ENCODE data around the gene CNOT2. TPM values are rescaled to one million over a fixed set of nuclear protein-coding genes. Genes with fewer than 3 reads are reported as not detected.
A peak's percentile ranks its signal among the peaks of the same experiment; 100 is the strongest.

The CNOT2 gene
- total RNA-seq, 1 donor from 2014 or later = 67.2 TPM

DNA sequence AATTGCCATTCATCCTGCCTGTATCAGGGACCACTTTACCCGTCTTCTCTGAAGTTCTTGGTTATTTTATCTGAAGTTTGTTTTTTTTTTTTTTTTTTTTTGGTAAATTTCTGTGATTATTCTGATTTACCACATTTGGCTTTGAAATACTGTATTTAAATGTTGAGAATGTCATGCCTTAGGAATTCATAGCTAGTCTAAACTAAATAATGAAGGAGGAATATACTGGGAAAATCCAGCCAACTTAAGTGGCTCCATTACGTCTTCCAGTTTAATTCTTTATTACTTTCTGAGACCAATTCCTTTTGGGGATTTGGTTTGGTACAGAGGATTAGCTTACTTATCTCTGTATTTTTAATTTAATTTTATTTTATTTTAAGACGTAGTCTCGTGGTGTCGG is 62.6 kb downstream of the CNOT2 start:
- Histone ChIP-seq H3K27ac (ENCODE audit: low read depth, low read length) (peak overlapping the region; percentile 50), H3K9ac (ENCODE audit: low read length) (no peak overlapping the region), H3K27me3 (ENCODE audit: insufficient read depth, low read length) (no peaks in the 10 kb centered on the region), H3K4me1 (ENCODE audit: insufficient read depth, low read length) (peaks cover 4% of the 10 kb centered on the region), H3K79me2 (ENCODE audit: insufficient read depth, low read length) (peaks cover 69% of the 10 kb centered on the region), H3K9me3 (ENCODE audit: insufficient read depth, low read depth, low read length) (no peaks in the 10 kb centered on the region), H2AFZ (ENCODE audit: low read depth, low read length) (no peak overlapping the region), H4K20me1 (ENCODE audit: insufficient read depth, low read length) (peaks cover 8% of the 10 kb centered on the region), H3K4me2 (ENCODE audit: low read length) (no peak overlapping the region), H3K36me3 (ENCODE audit: insufficient read depth, low read length) (no peaks in the 10 kb centered on the region), H3K4me3 (ENCODE audit: insufficient read depth, low read depth, low read length) (no peak overlapping the region)
- Mint-ChIP-seq H3K4me3 (ENCODE audit: unreplicated experiment) (no peak overlapping the region), H3K36me3 (ENCODE audit: low read depth, unreplicated experiment) (peaks cover 24% of the 10 kb centered on the region), H3K9me3 (ENCODE audit: unreplicated experiment) (no peaks in the 10 kb centered on the region), H3K27ac (ENCODE audit: unreplicated experiment) (peak overlapping the region; percentile 12), H3K27me3 (ENCODE audit: low read depth, unreplicated experiment) (no peaks in the 10 kb centered on the region), H3K4me1 (ENCODE audit: low read depth, unreplicated experiment) (no peaks in the 10 kb centered on the region)
- FAIRE-seq (no peak), DNase-seq (ENCODE audit: low read depth) (peak; percentile 31)
- TF ChIP-seq EZH2 (IDR thresholded peaks at IDR 0.05; ENCODE audit: insufficient read depth, low read length) = no peak
- TF ChIP-seq CTCF (IDR thresholded peaks at IDR 0.05; ENCODE audit: insufficient read depth, low read depth, low read length) = no peak

GRCh38 chr12:70306676-70307075 is 63.4 kb downstream of the CNOT2 start:
- no peaks in the 10 kb centered on the region for H3K27me3 Mint-ChIP-seq (ENCODE audit: low read depth, unreplicated experiment)
- Histone ChIP-seq H3K27me3 (ENCODE audit: insufficient read depth, low read length) (no peaks in the 10 kb centered on the region), H3K36me3 (ENCODE audit: insufficient read depth, low read length) (peaks cover 4% of the 10 kb centered on the region), H3K4me2 (ENCODE audit: low read length) (no peak overlapping the region), H3K4me1 (ENCODE audit: insufficient read depth, low read length) (peaks cover 4% of the 10 kb centered on the region), H4K20me1 (ENCODE audit: insufficient read depth, low read length) (peaks cover 11% of the 10 kb centered on the region), H3K4me3 (ENCODE audit: insufficient read depth, low read depth, low read length) (no peak overlapping the region), H3K9ac (ENCODE audit: low read length) (no peak overlapping the region), H3K27ac (ENCODE audit: low read depth, low read length) (no peak overlapping the region), H3K9me3 (ENCODE audit: insufficient read depth, low read depth, low read length) (no peaks in the 10 kb centered on the region), H3K79me2 (ENCODE audit: insufficient read depth, low read length) (peaks cover 72% of the 10 kb centered on the region), H2AFZ (ENCODE audit: low read depth, low read length) (no peak overlapping the region)
- H3K9me3 Mint-ChIP-seq (ENCODE audit: unreplicated experiment) = no peaks in the 10 kb centered on the region
- no peak for FAIRE-seq
- H3K4me1 Mint-ChIP-seq (ENCODE audit: low read depth, unreplicated experiment) = no peaks in the 10 kb centered on the region
- peaks cover 24% of the 10 kb centered on the region for H3K36me3 Mint-ChIP-seq (ENCODE audit: low read depth, unreplicated experiment)
- no peak for DNase-seq (ENCODE audit: low read depth)
- TF ChIP-seq CTCF (IDR thresholded peaks at IDR 0.05; ENCODE audit: insufficient read depth, low read depth, low read length) (no peak), EZH2 (IDR thresholded peaks at IDR 0.05; ENCODE audit: insufficient read depth, low read length) (no peak)
- no peak overlapping the region for H3K27ac Mint-ChIP-seq (ENCODE audit: unreplicated experiment)
- H3K4me3 Mint-ChIP-seq (ENCODE audit: unreplicated experiment) = no peak overlapping the region

- no peak overlapping the region for H2AFZ ChIP-seq (ENCODE audit: low read depth, low read length)
- FAIRE-seq = no peak
- Mint-ChIP-seq H3K27me3 (ENCODE audit: low read depth, unreplicated experiment) (no peaks in the 10 kb centered on the region), H3K9me3 (ENCODE audit: unreplicated experiment) (no peaks in the 10 kb centered on the region), H3K4me1 (ENCODE audit: low read depth, unreplicated experiment) (no peaks in the 10 kb centered on the region), H3K36me3 (ENCODE audit: low read depth, unreplicated experiment) (peaks cover 22% of the 10 kb centered on the region), H3K4me3 (ENCODE audit: unreplicated experiment) (no peak overlapping the region), H3K27ac (ENCODE audit: unreplicated experiment) (no peak overlapping the region)
- peaks cover 73% of the 10 kb centered on the region for H3K79me2 ChIP-seq (ENCODE audit: insufficient read depth, low read length)
- H3K4me3 ChIP-seq (ENCODE audit: insufficient read depth, low read depth, low read length) = no peak overlapping the region
- no peak overlapping the region for H3K9ac ChIP-seq (ENCODE audit: low read length)
- H3K27ac ChIP-seq (ENCODE audit: low read depth, low read length) = no peak overlapping the region
- H3K27me3 ChIP-seq (ENCODE audit: insufficient read depth, low read length) = no peaks in the 10 kb centered on the region
- H3K9me3 ChIP-seq (ENCODE audit: insufficient read depth, low read depth, low read length) = no peaks in the 10 kb centered on the region
- peaks cover 4% of the 10 kb centered on the region for H3K36me3 ChIP-seq (ENCODE audit: insufficient read depth, low read length)
- H4K20me1 ChIP-seq (ENCODE audit: insufficient read depth, low read length) = peaks cover 12% of the 10 kb centered on the region
- no peak overlapping the region for H3K4me2 ChIP-seq (ENCODE audit: low read length)
- peaks cover 4% of the 10 kb centered on the region for H3K4me1 ChIP-seq (ENCODE audit: insufficient read depth, low read length)
- DNase-seq (ENCODE audit: low read depth) = no peak
- no peak for TF ChIP-seq EZH2 (IDR thresholded peaks at IDR 0.05; ENCODE audit: insufficient read depth, low read length)
- no peak for TF ChIP-seq CTCF (IDR thresholded peaks at IDR 0.05; ENCODE audit: insufficient read depth, low read depth, low read length)
These were observed 64.6 kb downstream of the CNOT2 start for GRCh38 chr12:70307868-70308267.

Data from astrocyte (in vitro differentiated cells and primary cell).